Skeletal muscle cell (primary cell): ENCODE results near the gene CASKIN2.

Experiments
- DNase-seq: peaks from one replicate; pipeline ENCODE4 v3.0.0-alpha.2; 2010; ENCODE audit warnings: low read depth
- H3K4me3 ChIP-seq: 2 replicates; pipeline ENCODE4 v1.5.1; 2011; ENCODE audit warnings: low read depth, mild to moderate bottlenecking, control low read depth, low read length, moderate library complexity

The CASKIN2 gene

GRCh38 chr17:75507733-75508719 lies 7.3 kb downstream of the CASKIN2 start:
- no peak for DNase-seq

GRCh38 chr17:75506888-75507287 lies 8.4 kb downstream of the CASKIN2 start:
- H3K4me3 ChIP-seq: no peak overlapping the region
- DNase-seq: no peak

More at GRCh38 chr17:75507733-75508719, 7.3 kb downstream of the CASKIN2 start:
- no peak overlapping the region for H3K4me3 ChIP-seq

- no peak overlapping the region for H3K4me3 ChIP-seq
- no peak for DNase-seq
Measured at GRCh38 chr17:75506134-75506533, 9.2 kb downstream of the CASKIN2 start.

GRCh38 chr17:75505640-75506039 lies 9.7 kb downstream of the CASKIN2 start:
- DNase-seq: no peak
- H3K4me3 ChIP-seq: no peak overlapping the region

- DNase-seq: no peak
- H3K4me3 ChIP-seq: no peak overlapping the region
Measured at GRCh38 chr17:75505152-75505409, 10.3 kb downstream of the CASKIN2 start.

- DNase-seq: no peak
- no peak overlapping the region for H3K4me3 ChIP-seq
Measured at GRCh38 chr17:75504347-75505151, 10.8 kb downstream of the CASKIN2 start.

GRCh38 chr17:75503976-75504346 lies 11.4 kb downstream of the CASKIN2 start:
- DNase-seq: no peak
- H3K4me3 ChIP-seq: no peak overlapping the region

- DNase-seq: no peak
- no peak overlapping the region for H3K4me3 ChIP-seq
Measured at GRCh38 chr17:75503337-75503950, 11.9 kb downstream of the CASKIN2 start.

GRCh38 chr17:75502721-75503329 lies 12.5 kb downstream of the CASKIN2 start:
- DNase-seq: no peak
- no peak overlapping the region for H3K4me3 ChIP-seq

GRCh38 chr17:75502072-75502720 lies 13.1 kb downstream of the CASKIN2 start:
- DNase-seq: no peak
- H3K4me3 ChIP-seq: no peak overlapping the region

GRCh38 chr17:75501378-75502071 lies 13.8 kb downstream of the CASKIN2 start:
- no peak for DNase-seq
- no peak overlapping the region for H3K4me3 ChIP-seq

- no peak for DNase-seq
- no peak overlapping the region for H3K4me3 ChIP-seq
Measured at GRCh38 chr17:75500419-75501216, 14.7 kb downstream of the CASKIN2 start.

- H3K4me3 ChIP-seq: no peak overlapping the region
- DNase-seq: no peak
Measured at GRCh38 chr17:75499313-75500022, 15.9 kb downstream of the CASKIN2 start.

- no peak for DNase-seq
- H3K4me3 ChIP-seq: no peak overlapping the region
Measured at GRCh38 chr17:75498726-75499213, 16.6 kb downstream of the CASKIN2 start.

- no peak for DNase-seq
- no peak overlapping the region for H3K4me3 ChIP-seq
Measured at GRCh38 chr17:75498039-75498725, 17.2 kb downstream of the CASKIN2 start.

GRCh38 chr17:75496005-75496404 lies 19.3 kb downstream of the CASKIN2 start:
- H3K4me3 ChIP-seq: no peak overlapping the region
- DNase-seq: no peak
